DND-41 (cell line): ENCODE results near the gene PPP2R2B.

ENCODE experiments used
- ATAC-seq: fragments of 200-7000 bp; cut with Tn5 transposase; 3 replicates; pipeline ENCODE4 v1.9.1; 2021; ENCODE audit warnings: low read depth; ENCODE audit not compliant: insufficient read depth
- DNase-seq: peaks from one replicate; pipeline ENCODE4 v3.0.0-alpha.2; 2020
- H2AFZ ChIP-seq: 2 replicates; pipeline ENCODE4 v1.6.0; 2012; ENCODE audit warnings: low read depth, low read length
- H3K27ac ChIP-seq: 2 replicates; pipeline ENCODE4 v1.5.1; 2012; ENCODE audit warnings: low read length, inconsistent platforms
- H3K27me3 ChIP-seq: fragments of 200-600 bp; sonication (generic); 2 replicates; pipeline ENCODE4 v1.6.0; 2012; ENCODE audit warnings: low read length, mild to moderate bottlenecking, inconsistent platforms; ENCODE audit not compliant: insufficient read depth, poor library complexity
- H3K36me3 ChIP-seq: 2 replicates; pipeline ENCODE4 v1.5.1; 2012; ENCODE audit warnings: low read length, inconsistent platforms; ENCODE audit not compliant: insufficient read depth
- H3K4me1 ChIP-seq: 2 replicates; pipeline ENCODE4 v1.5.1; 2012; ENCODE audit warnings: mild to moderate bottlenecking, low read length; ENCODE audit not compliant: insufficient read depth
- H3K4me2 ChIP-seq: 2 replicates; pipeline ENCODE4 v1.6.0; 2012; ENCODE audit warnings: mild to moderate bottlenecking, moderate library complexity, low read length, inconsistent platforms; ENCODE audit not compliant: insufficient read depth
- H3K4me3 ChIP-seq, 2 experiments: fragments of 200-600 bp in 1 of 2; shearing (Covaris generic) in 1 of 2; 2 replicates each; pipeline ENCODE4 v1.5.1; 2012 to 2016; ENCODE audit warnings: inconsistent platforms in 2 of 2, low read length in 2 of 2, mild to moderate bottlenecking in 2 of 2, low read depth in 1 of 2, moderate library complexity in 1 of 2
- H3K79me2 ChIP-seq: 2 replicates; pipeline ENCODE4 v1.6.0; 2012; ENCODE audit warnings: low read length, inconsistent platforms; ENCODE audit not compliant: insufficient read depth
- H3K9ac ChIP-seq: 2 replicates; pipeline ENCODE4 v1.6.0; 2012; ENCODE audit warnings: low read depth, mild to moderate bottlenecking, inconsistent platforms, low read length, moderate library complexity
- H3K9me3 ChIP-seq: 2 replicates; pipeline ENCODE4 v1.5.1; 2012; ENCODE audit warnings: low read length, moderate library complexity, mild to moderate bottlenecking, inconsistent platforms; ENCODE audit not compliant: insufficient read depth, severe bottlenecking
- H4K20me1 ChIP-seq: 2 replicates; pipeline ENCODE4 v1.6.0; 2012; ENCODE audit warnings: low read length; ENCODE audit not compliant: insufficient read depth
- EZH2 ChIP-seq: IDR thresholded peaks from 3 replicates; pipeline ENCODE4 v1.6.1; 2012; ENCODE audit warnings: borderline replicate concordance, low read depth, mild to moderate bottlenecking, moderate library complexity, low read length, inconsistent platforms; ENCODE audit not compliant: severe bottlenecking
- TF ChIP-seq, protein P1 (sequence below): IDR thresholded peaks from 2 replicates; pipeline ENCODE4 v1.5.1; 2012; ENCODE audit warnings: borderline replicate concordance, low read length, moderate library complexity, mild to moderate bottlenecking; ENCODE audit not compliant: poor library complexity, severe bottlenecking; ENCODE audit errors: extremely low read depth

Gene PPP2R2B

DNA sequence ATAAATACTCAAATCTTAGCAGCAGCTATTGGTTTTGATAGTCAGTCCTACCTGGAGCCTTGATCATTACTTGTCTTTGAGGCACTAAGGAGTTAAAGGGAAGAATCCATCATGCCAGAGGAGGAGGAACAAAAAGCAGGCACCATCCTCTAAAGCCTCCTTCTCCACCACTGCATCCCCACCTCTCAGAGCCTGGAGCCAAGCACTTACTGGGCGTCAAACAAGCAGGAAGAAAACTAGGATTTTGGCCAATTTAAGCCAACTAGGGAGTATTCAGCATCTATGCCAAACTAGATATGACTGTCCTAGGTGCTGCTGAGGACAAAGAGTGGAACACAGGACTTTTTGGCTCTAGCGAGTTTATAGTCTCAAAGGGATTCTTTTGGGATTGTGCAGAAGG, 152.5 kb downstream of the PPP2R2B start:
- no peaks in the 10 kb centered on the region for H3K79me2 ChIP-seq
- no peak overlapping the region for H3K4me3 ChIP-seq
- peaks cover 6% of the 10 kb centered on the region for H3K9me3 ChIP-seq
- ATAC-seq, result no peak
- H3K9ac ChIP-seq, result no peak overlapping the region
- no peak overlapping the region for H3K27ac ChIP-seq
- TF ChIP-seq, protein P1, sequence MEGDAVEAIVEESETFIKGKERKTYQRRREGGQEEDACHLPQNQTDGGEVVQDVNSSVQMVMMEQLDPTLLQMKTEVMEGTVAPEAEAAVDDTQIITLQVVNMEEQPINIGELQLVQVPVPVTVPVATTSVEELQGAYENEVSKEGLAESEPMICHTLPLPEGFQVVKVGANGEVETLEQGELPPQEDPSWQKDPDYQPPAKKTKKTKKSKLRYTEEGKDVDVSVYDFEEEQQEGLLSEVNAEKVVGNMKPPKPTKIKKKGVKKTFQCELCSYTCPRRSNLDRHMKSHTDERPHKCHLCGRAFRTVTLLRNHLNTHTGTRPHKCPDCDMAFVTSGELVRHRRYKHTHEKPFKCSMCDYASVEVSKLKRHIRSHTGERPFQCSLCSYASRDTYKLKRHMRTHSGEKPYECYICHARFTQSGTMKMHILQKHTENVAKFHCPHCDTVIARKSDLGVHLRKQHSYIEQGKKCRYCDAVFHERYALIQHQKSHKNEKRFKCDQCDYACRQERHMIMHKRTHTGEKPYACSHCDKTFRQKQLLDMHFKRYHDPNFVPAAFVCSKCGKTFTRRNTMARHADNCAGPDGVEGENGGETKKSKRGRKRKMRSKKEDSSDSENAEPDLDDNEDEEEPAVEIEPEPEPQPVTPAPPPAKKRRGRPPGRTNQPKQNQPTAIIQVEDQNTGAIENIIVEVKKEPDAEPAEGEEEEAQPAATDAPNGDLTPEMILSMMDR, result no peak
- TF ChIP-seq EZH2, result no peak
- peaks cover 14% of the 10 kb centered on the region for H3K27me3 ChIP-seq
- no peaks in the 10 kb centered on the region for H3K4me1 ChIP-seq
- H2AFZ ChIP-seq, result no peak overlapping the region
- no peaks in the 10 kb centered on the region for H3K36me3 ChIP-seq
- DNase-seq, result no peak
- no peak overlapping the region for H3K4me2 ChIP-seq
- H4K20me1 ChIP-seq, result no peaks in the 10 kb centered on the region

DNA sequence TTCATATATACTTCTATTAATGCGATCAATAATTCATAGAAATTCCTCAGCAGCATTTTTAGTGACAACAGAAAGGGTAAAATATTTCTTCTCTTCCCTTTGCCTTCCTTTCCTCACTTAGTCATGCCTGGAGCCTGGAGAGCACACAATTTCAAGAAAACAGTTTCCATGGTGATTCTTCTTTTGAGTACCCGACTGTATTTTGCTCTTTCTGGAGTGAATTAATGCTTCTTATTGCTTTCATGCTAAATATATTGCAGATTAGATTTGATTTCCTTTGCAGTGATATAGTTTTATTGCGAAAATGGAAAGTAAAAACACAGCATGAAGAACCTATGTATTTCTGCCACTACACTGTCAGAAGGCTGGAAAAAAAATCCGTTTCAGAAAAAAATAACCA, 153.5 kb downstream of the PPP2R2B start:
- H3K9me3 ChIP-seq, result peaks cover 6% of the 10 kb centered on the region
- no peaks in the 10 kb centered on the region for H4K20me1 ChIP-seq
- no peak overlapping the region for H3K4me3 ChIP-seq
- H3K4me1 ChIP-seq, result no peaks in the 10 kb centered on the region
- H3K4me2 ChIP-seq, result no peak overlapping the region
- no peak overlapping the region for H3K9ac ChIP-seq
- ATAC-seq, result no peak
- H2AFZ ChIP-seq, result no peak overlapping the region
- TF ChIP-seq EZH2, result no peak
- TF ChIP-seq, protein P1, result no peak
- H3K27ac ChIP-seq, result no peak overlapping the region
- no peaks in the 10 kb centered on the region for H3K79me2 ChIP-seq
- H3K27me3 ChIP-seq, result peaks cover 14% of the 10 kb centered on the region
- no peaks in the 10 kb centered on the region for H3K36me3 ChIP-seq
- no peak for DNase-seq

DNA sequence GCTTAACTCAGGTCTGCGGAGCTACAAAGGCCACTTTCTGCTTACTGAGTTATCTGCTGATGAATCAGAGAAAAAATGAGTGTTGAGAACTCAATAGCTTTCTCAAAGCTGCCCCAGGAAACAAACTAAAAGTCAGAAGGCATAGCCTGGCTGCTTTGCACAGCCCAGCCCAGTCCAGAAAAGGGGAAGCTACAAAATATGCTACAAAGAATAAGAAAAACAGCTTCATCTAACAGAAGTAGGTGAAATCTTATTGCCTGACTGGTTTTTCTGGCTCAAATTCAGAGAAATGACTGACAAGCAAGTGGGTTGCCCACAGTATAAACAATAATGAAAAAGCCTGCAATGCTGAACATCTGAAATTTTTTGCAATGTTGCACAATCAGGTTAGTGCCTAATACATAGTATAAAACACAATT, 156.2 kb downstream of the PPP2R2B start:
- ATAC-seq, result no peak
- Histone ChIP-seq H3K4me3 (no peak overlapping the region), H3K9me3 (no peaks in the 10 kb centered on the region), H4K20me1 (no peaks in the 10 kb centered on the region), H3K9ac (no peak overlapping the region), H3K79me2 (no peaks in the 10 kb centered on the region), H3K4me1 (no peaks in the 10 kb centered on the region), H3K27ac (no peak overlapping the region), H3K27me3 (peaks cover 14% of the 10 kb centered on the region), H3K4me2 (no peak overlapping the region), H3K36me3 (no peaks in the 10 kb centered on the region), H2AFZ (no peak overlapping the region)
- TF ChIP-seq EZH2, result no peak
- TF ChIP-seq, protein P1, result no peak
- DNase-seq, result no peak
